ENCODE data around the gene SFSWAP. TPM values are rescaled to one million over a fixed set of nuclear protein-coding genes. Genes with fewer than 3 reads are reported as not detected.

Gene SFSWAP
- total RNA-seq, 3 donors from 2014 or later: 34.5 to 52.7 (median 50.7) TPM

GRCh38 chr12:131721548-131721947 is 10.7 kb downstream of the SFSWAP start:
- Histone ChIP-seq H3K4me1 (ENCODE audit: low read depth) (no peaks in the 10 kb centered on the region), H3K4me3 (no peak overlapping the region), H3K9me3 (no peaks in the 10 kb centered on the region), H3K36me3 (ENCODE audit: low read depth) (no peaks in the 10 kb centered on the region)
- intact Hi-C loops (cut with DNase I, micrococcal nuclease): no loop called here
- ATAC-seq (no peak), DNase-seq (no peak)
- no peak for TF ChIP-seq CTCF (IDR thresholded peaks at IDR 0.05)

GRCh38 chr12:131723532-131723931 is 12.6 kb downstream of the SFSWAP start:
- no peak for ATAC-seq

GRCh38 chr12:131724534-131724933 is 13.6 kb downstream of the SFSWAP start:
- peaks cover 8% of the 10 kb centered on the region for H3K36me3 ChIP-seq (ENCODE audit: low read depth)
- H3K4me3 ChIP-seq: no peak overlapping the region
- H3K9me3 ChIP-seq: no peaks in the 10 kb centered on the region
- H3K4me1 ChIP-seq (ENCODE audit: low read depth): no peaks in the 10 kb centered on the region
- intact Hi-C loops (cut with DNase I, micrococcal nuclease): no loop called here
- no peak for TF ChIP-seq CTCF (IDR thresholded peaks at IDR 0.05)
- ATAC-seq (no peak), DNase-seq (no peak)

More at GRCh38 chr12:131723532-131723931, 12.6 kb downstream of the SFSWAP start:
- H3K4me3 ChIP-seq: no peak overlapping the region
- TF ChIP-seq CTCF (IDR thresholded peaks at IDR 0.05): no peak
- no peaks in the 10 kb centered on the region for H3K9me3 ChIP-seq
- no peaks in the 10 kb centered on the region for H3K4me1 ChIP-seq (ENCODE audit: low read depth)
- H3K36me3 ChIP-seq (ENCODE audit: low read depth): no peaks in the 10 kb centered on the region
- DNase-seq: no peak
- intact Hi-C loops (cut with DNase I, micrococcal nuclease): no loop called here

GRCh38 chr12:131725503-131725902 is 14.6 kb downstream of the SFSWAP start:
- H3K36me3 ChIP-seq (ENCODE audit: low read depth): peaks cover 9% of the 10 kb centered on the region
- no peak for ATAC-seq
- H3K4me3 ChIP-seq: no peak overlapping the region
- no peak for DNase-seq
- intact Hi-C loops (cut with DNase I, micrococcal nuclease): no loop called here
- no peaks in the 10 kb centered on the region for H3K9me3 ChIP-seq
- no peak for TF ChIP-seq CTCF (IDR thresholded peaks at IDR 0.05)
- H3K4me1 ChIP-seq (ENCODE audit: low read depth): no peaks in the 10 kb centered on the region

GRCh38 chr12:131728720-131729119 is 17.8 kb downstream of the SFSWAP start:
- no peaks in the 10 kb centered on the region for H3K9me3 ChIP-seq
- no peak for DNase-seq
- intact Hi-C loops (cut with DNase I, micrococcal nuclease): no loop called here
- H3K36me3 ChIP-seq (ENCODE audit: low read depth): peaks cover 12% of the 10 kb centered on the region
- no peaks in the 10 kb centered on the region for H3K4me1 ChIP-seq (ENCODE audit: low read depth)
- TF ChIP-seq CTCF (IDR thresholded peaks at IDR 0.05): no peak
- no peak for ATAC-seq
- H3K4me3 ChIP-seq: no peak overlapping the region

Data from mucosa of descending colon (tissue), 3 donors.